Stimulated activated naive CD8-positive, alpha-beta T cell treated with anti-CD3 and anti-CD28 coated beads, Interleukin-15, amount 100 ng/mL, for 72 hours (primary cell): ENCODE results near the gene PRLR.

Experiments
- ATAC-seq: fragments of 150-1000 bp; cut with Tn5 transposase; 2 replicates; pipeline ENCODE4 v1.10.0; 2021; ENCODE audit warnings: mild to moderate bottlenecking, moderate library complexity
- DNase-seq, 2 donors: peaks; one replicate each; pipeline ENCODE4 v3.0.0; 2021 to 2022
- H3K27ac Mint-ChIP-seq, 2 donors: one replicate each; pipeline ENCODE4 v1.8.0; 2022; ENCODE audit warnings: mild to moderate bottlenecking in 2 of 2, mixed read lengths in 2 of 2, moderate library complexity in 2 of 2
- H3K27me3 Mint-ChIP-seq: one replicate; pipeline ENCODE4 v1.8.0; 2022; ENCODE audit warnings: mixed read lengths
- H3K4me1 Mint-ChIP-seq: one replicate; pipeline ENCODE4 v1.8.0; 2022; ENCODE audit warnings: mild to moderate bottlenecking, mixed read lengths
- H3K4me3 Mint-ChIP-seq, 2 donors: one replicate each; pipeline ENCODE4 v1.8.0; 2022; ENCODE audit warnings: mild to moderate bottlenecking in 2 of 2, mixed read lengths in 2 of 2, moderate library complexity in 1 of 2
- H3K9me3 Mint-ChIP-seq, 2 donors: one replicate each; pipeline ENCODE4 v1.8.0; 2022; ENCODE audit warnings: mixed read lengths in 2 of 2

PRLR gene

DNA sequence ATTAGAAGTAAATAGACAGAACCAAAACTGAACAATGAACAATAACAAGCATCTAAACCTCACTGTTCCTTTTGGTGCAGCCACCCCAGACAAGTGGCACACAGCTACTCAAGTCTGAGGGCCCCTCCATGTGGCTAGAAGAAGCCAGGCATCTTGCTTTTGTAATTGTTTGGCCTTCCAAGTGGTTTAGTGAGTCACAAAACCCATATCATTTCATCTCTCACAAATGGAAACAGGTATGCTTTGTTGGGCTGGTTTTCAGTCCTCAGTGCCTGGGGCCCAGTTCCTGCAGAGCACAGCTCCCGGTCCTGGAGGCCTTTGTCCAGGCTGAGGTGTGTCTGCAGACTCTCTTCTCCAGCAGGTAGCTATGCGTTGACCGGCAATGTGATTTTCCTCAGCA lies 16.7 kb downstream of the PRLR start:
- Mint-ChIP-seq H3K4me3 (no peak overlapping the region), H3K9me3 (no peaks in the 10 kb centered on the region), H3K27ac (no peak overlapping the region), H3K27me3 (peaks cover 16% of the 10 kb centered on the region), H3K4me1 (peaks cover 21% of the 10 kb centered on the region)
- peak in 1 of 2 donors; percentile 42 for DNase-seq
- peak; percentile 87 for ATAC-seq

DNA sequence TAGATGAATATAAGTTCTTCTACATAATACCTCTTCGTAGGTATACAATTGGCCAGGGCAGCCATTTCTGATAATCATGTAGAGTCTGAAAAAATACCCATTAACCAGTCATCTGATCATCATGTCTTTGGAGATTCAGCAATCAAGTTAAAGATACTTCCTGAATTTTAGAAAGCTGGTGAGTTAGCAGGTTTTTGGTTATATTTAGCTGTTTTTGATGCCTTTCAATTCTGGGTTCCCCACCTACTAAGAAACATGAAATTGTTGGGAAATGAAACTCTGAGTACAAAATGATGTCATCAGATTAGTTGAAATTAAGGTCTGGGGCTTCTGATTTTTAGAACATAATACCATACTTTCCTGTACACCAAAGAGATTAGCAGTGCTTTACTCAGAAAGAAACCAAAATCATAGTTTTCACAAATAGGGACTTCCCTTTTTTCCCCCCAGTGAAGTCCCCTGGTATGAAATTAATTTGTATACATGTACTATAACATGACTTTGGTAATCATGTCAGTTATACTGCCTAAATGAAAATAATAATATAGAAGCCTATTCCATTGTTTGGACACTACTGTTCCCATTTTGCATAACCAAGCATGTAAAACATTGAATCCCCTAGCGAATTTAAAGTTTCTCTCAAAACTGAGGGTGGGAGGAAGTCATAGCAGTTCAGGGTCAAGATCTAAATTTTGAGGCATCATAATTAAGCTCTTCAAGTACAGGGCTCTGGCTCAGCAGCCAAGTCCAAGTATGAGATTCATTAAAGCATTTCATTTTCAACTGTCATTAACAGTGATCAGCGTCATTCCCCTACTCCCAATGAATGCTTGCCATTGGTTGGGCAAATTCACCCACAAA lies 17.9 kb downstream of the PRLR start:
- H3K27ac Mint-ChIP-seq = no peak overlapping the region
- ATAC-seq = peak; percentile 78

DNA sequence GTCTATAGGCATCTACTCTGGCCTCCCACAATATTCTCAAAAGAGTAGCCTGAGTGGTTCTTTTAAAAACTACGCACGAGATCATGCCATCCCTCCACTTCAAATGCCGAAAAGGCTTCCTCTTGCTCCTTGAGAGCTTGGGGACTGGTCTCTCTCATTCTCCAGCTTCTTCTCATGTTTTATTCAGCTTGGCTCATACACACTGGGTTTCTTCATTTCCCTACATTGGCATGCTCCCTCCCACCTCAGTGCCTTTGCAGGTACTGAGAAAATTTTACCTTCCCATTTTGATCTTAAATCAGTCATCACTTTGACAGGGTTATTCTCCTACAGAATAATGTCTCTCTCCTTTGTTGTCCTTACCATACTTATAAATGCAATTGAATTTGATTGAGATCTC lies 20.4 kb downstream of the PRLR start:
- DNase-seq = no peak
- no peak overlapping the region for H3K27ac Mint-ChIP-seq
- H3K9me3 Mint-ChIP-seq = no peaks in the 10 kb centered on the region
- peaks cover 40% of the 10 kb centered on the region for H3K27me3 Mint-ChIP-seq
- H3K4me1 Mint-ChIP-seq = peaks cover 21% of the 10 kb centered on the region
- ATAC-seq = no peak
- no peak overlapping the region for H3K4me3 Mint-ChIP-seq

More for the DNA sequence above, 17.9 kb downstream of the PRLR start:
- H3K9me3 Mint-ChIP-seq = no peaks in the 10 kb centered on the region
- H3K4me3 Mint-ChIP-seq = no peak overlapping the region
- H3K4me1 Mint-ChIP-seq = peaks cover 21% of the 10 kb centered on the region
- no peak for DNase-seq
- peaks cover 27% of the 10 kb centered on the region for H3K27me3 Mint-ChIP-seq

DNA sequence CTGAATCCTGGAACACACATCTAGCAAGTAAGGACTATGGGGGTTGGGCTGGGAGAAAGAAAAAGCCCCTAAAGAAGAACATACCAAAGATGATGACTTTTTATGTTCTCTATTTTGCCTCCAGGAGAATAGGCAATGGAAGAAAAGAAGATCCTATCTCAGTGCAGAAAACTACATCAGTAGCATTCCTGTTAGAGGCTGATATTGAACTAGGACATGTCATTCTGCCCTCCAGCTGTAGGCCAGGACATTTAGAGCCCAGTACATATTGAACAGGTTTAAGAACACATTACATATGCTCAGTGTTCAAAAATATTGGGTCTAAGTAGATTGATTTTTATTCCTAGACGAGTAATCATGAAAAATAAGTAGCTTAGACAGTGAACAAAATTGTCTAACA lies 24.7 kb downstream of the PRLR start:
- Mint-ChIP-seq H3K27me3 (peaks cover 71% of the 10 kb centered on the region), H3K4me1 (no peaks in the 10 kb centered on the region), H3K9me3 (no peaks in the 10 kb centered on the region), H3K4me3 (no peak overlapping the region), H3K27ac (no peak overlapping the region)
- ATAC-seq (no peak), DNase-seq (no peak)

DNA sequence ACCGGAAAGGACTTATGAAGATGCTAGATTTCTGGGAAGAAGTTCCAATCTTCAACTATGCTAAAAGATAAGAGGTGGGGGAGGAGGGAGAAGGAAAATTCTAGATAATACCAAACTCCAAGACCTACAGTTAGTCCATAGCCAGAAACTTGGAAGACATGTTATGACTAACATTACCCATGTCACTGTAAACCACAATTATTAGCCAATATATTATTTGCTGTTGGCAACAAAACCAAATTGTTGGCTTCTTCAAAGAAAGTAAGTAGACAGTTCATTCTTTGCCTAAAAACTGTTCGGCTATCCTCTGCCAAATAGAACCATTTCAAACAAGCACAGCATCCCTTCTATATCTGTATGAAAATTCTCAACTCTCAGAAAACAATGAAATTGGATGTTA lies 25.1 kb downstream of the PRLR start:
- H3K4me1 Mint-ChIP-seq = no peaks in the 10 kb centered on the region
- no peak overlapping the region for H3K4me3 Mint-ChIP-seq
- H3K27me3 Mint-ChIP-seq = peaks cover 71% of the 10 kb centered on the region
- ATAC-seq (no peak), DNase-seq (no peak)
- no peak overlapping the region for H3K27ac Mint-ChIP-seq
- H3K9me3 Mint-ChIP-seq = no peaks in the 10 kb centered on the region

DNA sequence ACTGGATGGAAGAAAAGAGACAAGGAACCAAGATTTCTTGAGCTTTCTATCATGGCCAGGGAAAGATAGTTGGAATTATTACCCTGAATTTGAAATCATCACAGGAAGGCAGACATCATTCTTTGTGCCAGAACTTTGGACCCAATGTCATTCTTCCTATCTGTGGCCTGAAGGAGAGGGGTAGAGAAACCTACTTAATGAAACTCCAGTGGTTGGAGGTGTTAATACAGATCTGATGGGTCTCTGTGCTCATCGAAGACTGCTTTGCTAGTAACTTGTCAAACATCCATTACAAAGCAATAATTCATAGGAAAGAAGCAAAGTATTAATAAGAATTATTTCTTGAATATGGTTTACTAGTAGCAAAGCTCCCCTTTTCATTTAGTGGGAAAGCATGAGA lies 26.9 kb downstream of the PRLR start:
- no peaks in the 10 kb centered on the region for H3K4me1 Mint-ChIP-seq
- H3K27me3 Mint-ChIP-seq = peaks cover 68% of the 10 kb centered on the region
- H3K9me3 Mint-ChIP-seq = no peaks in the 10 kb centered on the region
- DNase-seq (no peak), ATAC-seq (no peak)
- no peak overlapping the region for H3K27ac Mint-ChIP-seq
- no peak overlapping the region for H3K4me3 Mint-ChIP-seq

DNA sequence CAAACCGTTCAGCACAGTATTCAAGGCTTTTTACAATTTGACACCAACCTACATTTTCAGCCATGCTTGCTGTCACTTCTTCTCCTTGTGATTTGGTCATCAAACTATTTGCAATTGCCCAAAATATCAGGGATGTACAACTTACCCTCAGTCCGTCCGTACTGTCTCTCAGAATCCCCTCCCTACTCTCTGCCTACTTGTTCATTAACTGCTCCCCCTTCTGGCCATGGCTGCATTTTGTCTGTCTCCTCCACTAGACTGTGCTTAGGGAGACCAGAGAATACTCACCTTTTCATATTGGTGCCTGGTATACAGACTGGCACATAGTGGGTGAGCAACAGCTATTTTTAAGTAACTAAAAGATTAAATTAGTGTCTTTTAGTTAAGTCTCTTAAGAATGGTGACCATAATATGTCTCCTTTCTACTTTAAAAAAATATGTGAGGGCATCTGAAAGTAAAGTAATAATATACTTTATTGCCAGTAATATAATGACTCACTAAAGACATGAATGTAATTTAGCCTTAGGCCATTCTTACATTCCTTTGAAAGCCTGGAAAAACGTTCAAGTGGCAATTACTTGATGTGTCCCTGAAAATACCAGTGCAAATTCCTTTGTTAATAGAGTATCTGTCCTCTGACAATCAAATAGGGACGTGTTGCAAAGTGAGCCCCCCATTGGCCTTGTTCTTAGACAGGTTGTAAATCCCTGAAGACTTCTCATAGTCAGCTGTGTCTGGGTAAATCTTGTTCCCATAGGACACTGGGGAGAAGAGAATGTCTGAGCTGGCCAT lies 27.8 kb downstream of the PRLR start:
- peak; percentile 17 to 35 for DNase-seq

DNA sequence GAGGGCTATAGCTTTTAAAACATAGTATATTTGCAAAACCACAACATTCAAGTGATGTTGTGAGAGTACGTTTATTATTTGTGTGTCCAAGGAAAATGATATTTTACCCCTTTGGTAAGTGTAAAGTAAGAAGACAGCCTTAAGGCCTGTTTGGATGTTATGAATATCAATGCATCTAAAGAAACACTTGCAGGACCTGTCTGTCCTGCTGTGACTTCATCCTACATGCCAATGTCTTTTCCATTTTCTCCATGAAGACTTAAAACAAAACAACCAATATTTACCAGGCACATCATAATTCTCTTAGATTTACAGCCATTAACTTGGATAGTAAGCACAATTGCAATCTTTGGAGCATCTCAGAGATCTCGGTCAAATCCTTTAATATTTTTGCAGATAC lies 29.0 kb downstream of the PRLR start:
- H3K4me3 Mint-ChIP-seq = no peak overlapping the region
- H3K9me3 Mint-ChIP-seq = no peaks in the 10 kb centered on the region

More for the DNA sequence above, 27.8 kb downstream of the PRLR start:
- Mint-ChIP-seq H3K27ac (no peak overlapping the region), H3K4me1 (no peaks in the 10 kb centered on the region), H3K4me3 (no peak overlapping the region), H3K9me3 (no peaks in the 10 kb centered on the region), H3K27me3 (peaks cover 68% of the 10 kb centered on the region)
- peak; percentile 81 for ATAC-seq

DNA sequence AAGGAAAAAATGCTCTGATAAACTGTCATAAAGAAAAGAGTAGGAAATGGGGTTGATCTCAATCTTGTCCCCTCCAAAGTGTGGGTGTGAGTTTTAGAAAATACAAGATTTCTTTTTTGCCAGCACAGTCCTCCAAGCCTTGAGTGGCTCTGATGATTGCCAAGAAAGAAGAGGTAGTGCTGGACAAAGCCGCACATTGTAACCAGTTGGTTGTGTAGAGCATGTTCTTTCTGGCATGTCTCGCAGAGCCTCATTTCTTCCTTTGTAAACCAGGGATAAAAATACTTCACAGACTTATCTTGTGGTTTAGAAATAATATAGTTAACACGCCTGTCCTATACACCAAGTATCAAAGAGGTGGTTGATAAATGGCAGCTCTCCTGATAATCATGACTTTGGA lies 30.4 kb downstream of the PRLR start:
- Mint-ChIP-seq H3K4me1 (no peaks in the 10 kb centered on the region), H3K27ac (no peak overlapping the region), H3K9me3 (no peaks in the 10 kb centered on the region), H3K27me3 (peaks cover 68% of the 10 kb centered on the region), H3K4me3 (no peak overlapping the region)
- no peak for ATAC-seq
- no peak for DNase-seq

More for the DNA sequence above, 29.0 kb downstream of the PRLR start:
- ATAC-seq (no peak), DNase-seq (no peak)
- Mint-ChIP-seq H3K27ac (no peak overlapping the region), H3K27me3 (peaks cover 77% of the 10 kb centered on the region), H3K4me1 (no peaks in the 10 kb centered on the region)

DNA sequence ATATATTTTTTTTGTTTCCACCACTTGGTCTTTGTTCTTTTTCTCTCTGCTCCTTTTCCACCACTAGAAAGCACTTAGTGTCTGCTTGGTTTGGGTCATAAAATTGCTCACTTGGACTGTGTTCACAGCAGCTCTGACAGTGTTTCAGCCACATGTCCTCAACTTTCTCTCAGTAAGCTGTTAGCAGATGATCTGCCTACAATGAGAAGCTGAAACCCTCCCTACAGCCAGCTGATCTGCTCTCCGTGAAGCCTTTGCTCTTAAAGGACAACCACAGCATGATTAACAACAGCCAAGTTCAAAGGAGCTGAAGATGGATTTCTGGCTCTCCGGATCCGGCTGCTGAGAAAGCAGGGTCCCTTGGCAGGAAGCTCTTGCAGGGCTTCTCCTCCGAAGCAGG lies 31.6 kb downstream of the PRLR start:
- DNase-seq (no peak), ATAC-seq (no peak)
- Mint-ChIP-seq H3K9me3 (no peaks in the 10 kb centered on the region), H3K4me3 (no peak overlapping the region), H3K27ac (peak overlapping the region in 1 of 2 donors; percentile 76), H3K27me3 (peaks cover 59% of the 10 kb centered on the region), H3K4me1 (no peaks in the 10 kb centered on the region)

DNA sequence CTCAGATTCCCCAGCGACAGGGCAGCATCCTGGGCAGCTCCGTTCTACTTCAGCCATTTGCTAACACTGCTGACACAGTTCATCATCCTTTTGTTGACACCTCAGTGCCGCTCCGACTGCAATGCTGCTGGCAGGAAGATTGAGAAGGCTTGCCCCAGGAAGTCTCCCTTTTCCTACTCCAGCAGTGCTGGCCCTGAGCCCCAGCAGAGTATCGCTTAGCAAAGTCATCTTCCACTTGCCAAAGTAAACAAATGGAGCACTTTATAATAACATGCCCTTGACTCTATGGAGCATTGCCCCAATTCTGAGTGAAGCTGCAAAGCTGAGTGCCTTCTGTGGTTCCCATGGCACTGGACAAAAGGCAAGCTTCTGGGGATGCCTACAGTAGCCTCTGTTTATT lies 32.2 kb downstream of the PRLR start:
- Mint-ChIP-seq H3K9me3 (no peaks in the 10 kb centered on the region), H3K27ac (peak overlapping the region in 1 of 2 donors; percentile 76), H3K4me3 (no peak overlapping the region), H3K4me1 (no peaks in the 10 kb centered on the region), H3K27me3 (peaks cover 53% of the 10 kb centered on the region)
- ATAC-seq (peak; percentile 11), DNase-seq (no peak)

DNA sequence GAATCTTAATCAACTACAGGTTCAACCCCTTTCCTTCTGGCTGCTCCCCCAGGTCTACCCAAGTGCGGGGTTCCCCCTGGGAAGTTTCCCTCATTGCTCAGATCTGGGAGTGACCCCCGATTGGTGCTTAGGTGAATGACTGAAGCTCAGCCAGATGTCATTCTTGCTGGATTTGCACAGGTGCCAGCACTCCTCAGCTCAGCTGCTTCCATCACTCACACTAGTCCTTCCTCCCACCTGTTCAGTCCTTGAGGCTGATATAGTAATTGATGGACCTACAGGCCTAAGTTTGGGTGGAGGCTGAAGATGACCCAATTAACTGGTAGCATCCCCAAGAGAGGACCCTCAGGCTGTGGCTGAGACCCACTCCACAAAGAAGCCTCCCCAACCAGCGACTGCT lies 32.9 kb downstream of the PRLR start:
- H3K4me1 Mint-ChIP-seq = no peaks in the 10 kb centered on the region
- DNase-seq (no peak), ATAC-seq (no peak)
- peaks cover 48% of the 10 kb centered on the region for H3K27me3 Mint-ChIP-seq
- H3K27ac Mint-ChIP-seq = peak overlapping the region in 1 of 2 donors; percentile 73
- no peak overlapping the region for H3K4me3 Mint-ChIP-seq
- no peaks in the 10 kb centered on the region for H3K9me3 Mint-ChIP-seq

DNA sequence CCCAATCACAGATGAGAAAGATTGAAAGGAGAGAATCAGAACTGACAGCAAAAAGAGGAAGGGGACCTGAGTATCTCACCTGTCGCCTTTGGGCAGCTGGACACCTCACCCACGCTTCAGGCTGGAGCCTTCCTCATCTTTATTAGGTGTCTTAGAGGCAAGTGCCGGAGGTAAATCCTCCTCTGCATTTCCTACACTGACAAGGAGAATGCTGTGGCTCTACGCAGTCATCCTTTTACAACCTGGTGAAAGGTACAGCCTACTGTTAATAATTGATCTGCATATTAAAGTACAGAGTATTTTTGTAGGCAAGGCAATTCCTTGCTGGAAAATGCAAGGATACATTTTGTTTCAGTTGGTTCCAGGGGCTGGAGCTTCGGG lies 34.8 kb downstream of the PRLR start:
- Mint-ChIP-seq H3K4me3 (no peak overlapping the region), H3K27me3 (peaks cover 44% of the 10 kb centered on the region), H3K4me1 (no peaks in the 10 kb centered on the region), H3K27ac (no peak overlapping the region), H3K9me3 (no peaks in the 10 kb centered on the region)
- DNase-seq (no peak), ATAC-seq (no peak)

DNA sequence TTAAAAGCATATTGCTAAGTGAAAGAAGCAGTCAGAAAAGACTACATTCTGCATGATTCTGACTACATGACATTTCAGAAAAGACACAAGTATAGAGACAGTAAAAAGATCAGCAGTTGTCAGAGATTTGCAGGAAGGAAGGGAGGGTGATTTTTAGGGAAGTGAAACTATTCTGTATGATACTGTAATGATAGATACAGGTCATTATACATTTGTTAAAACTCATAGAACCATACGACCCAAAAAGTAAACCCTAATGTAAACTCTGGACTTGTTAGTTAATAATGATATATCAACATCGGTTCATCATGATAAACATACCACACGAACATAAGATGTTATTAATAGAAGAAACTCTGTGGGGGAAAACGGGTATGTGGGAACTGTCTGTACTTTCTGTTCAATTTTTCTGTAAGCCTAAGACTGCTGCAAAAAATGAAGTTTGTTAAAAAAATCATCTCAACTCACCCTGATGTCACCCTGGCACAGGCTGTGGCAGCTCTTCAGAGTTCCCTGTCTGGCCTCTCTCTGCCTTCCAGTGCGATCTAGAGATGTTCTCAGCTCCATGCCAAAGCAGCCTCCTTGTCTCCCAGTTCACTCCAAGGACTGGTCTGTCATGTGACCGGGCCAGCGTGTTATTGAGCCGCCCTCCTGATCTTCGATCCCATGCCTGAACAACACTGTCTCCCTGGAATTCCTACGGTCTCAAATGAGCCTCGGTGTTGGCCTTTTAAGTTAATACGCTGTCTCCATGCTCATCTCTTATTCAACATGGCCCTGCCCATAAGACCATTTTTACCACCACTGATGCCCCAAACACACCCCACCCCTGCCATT lies 35.4 kb downstream of the PRLR start:
- no peaks in the 10 kb centered on the region for H3K4me1 Mint-ChIP-seq
- ATAC-seq (no peak), DNase-seq (no peak)
- H3K9me3 Mint-ChIP-seq = no peaks in the 10 kb centered on the region
- no peak overlapping the region for H3K27ac Mint-ChIP-seq
- no peak overlapping the region for H3K4me3 Mint-ChIP-seq
- peaks cover 39% of the 10 kb centered on the region for H3K27me3 Mint-ChIP-seq

DNA sequence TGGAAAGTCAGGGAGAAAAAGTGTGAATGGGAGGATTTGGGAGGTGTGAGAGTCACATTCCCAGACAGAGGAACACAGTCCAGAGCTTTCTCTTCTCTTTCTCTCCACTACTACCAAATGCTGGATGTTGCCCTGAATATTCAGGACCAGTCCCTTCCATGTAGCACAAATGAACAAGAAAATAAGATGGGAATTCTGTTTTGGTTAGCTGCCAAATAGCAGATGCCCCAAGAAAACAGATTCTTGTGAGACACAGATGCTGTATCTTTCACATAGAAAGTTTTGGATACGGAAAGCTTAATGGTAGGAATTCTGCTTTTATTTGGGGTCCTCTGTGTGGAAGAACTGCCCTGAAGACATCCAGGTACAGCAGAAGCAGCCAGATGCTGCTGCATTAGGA lies 37.8 kb downstream of the PRLR start:
- no peak overlapping the region for H3K4me3 Mint-ChIP-seq
- no peaks in the 10 kb centered on the region for H3K4me1 Mint-ChIP-seq
- no peak overlapping the region for H3K27ac Mint-ChIP-seq
- no peaks in the 10 kb centered on the region for H3K9me3 Mint-ChIP-seq
- ATAC-seq = no peak
- DNase-seq = no peak
- H3K27me3 Mint-ChIP-seq = peaks cover 21% of the 10 kb centered on the region
